ENCODE measurements around the gene RHBDL2. TPM values are rescaled to one million over a fixed set of nuclear protein-coding genes. Genes with fewer than 3 reads are reported as not detected.

Gene RHBDL2
- total and polyA plus RNA-seq, 2 of the 13 experiments (the other 11 are each of a cell fraction or from before 2014, with no cell fraction given), result 3.3 to 5.4 TPM

DNA sequence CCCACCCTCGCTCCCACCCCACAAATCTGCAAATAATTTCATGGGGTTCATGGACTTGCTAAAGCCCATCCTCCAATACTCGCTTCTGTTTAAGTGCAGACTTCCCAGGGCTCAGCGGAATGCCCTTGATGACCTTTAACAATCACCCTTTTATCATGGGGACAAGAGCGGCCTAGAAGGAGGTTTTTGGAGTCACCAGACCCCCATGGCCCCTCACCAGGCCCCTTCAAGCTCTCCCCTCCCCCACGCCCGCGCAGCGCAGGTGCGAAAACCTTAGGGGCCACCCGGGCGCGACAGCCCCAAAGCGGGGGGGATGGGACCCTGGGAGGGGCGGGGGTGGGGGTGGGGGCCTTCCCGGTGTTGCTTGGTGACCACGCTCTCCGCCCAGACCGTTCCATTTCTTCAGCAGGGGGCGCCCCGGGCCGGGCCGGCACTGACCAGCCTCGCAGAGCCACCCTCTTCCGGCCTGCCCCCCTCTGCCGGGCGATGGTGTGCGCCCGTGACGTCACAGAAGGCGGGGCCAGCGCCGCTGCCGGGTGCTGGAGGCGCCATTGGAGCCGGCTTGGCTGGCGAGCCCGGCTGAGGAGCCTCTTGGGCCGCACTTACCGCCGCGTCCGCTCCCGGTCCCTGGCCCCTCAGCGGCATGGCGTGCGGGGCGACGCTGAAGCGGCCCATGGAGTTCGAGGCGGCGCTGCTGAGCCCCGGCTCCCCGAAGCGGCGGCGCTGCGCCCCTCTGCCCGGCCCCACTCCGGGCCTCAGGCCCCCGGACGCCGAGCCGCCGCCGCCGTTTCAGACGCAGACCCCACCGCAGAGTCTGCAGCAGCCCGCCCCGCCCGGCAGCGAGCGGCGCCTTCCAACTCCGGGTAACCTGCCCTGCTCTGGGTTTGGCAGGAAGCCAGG lies 49.4 kb upstream of the RHBDL2 start, which contains the start of gene AKIRIN1 (continued):
- TF ChIP-seq ZNF691 (CRISPR knock-in tag; IDR thresholded peaks at IDR 0.05; ENCODE audit: borderline replicate concordance, low read depth) (no peak), SIN3A (IDR thresholded peaks at IDR 0.05; ENCODE audit: borderline replicate concordance, low read depth, low read length) (peak; percentile 66; the same call in 1 of the 2 replicates), TOE1 (CRISPR knock-in tag; IDR thresholded peaks at IDR 0.05) (no peak), MIXL1 (CRISPR knock-in tag; IDR thresholded peaks at IDR 0.05) (no peak), RBFOX2 (IDR thresholded peaks at IDR 0.05; ENCODE audit: low read depth, low read length) (peak; percentile 98), ZSCAN25 (CRISPR knock-in tag; IDR thresholded peaks at IDR 0.05) (no peak), NR2F2 (IDR thresholded peaks at IDR 0.05; ENCODE audit: borderline replicate concordance, low read depth) (no peak; the same call in 1 of the 2 replicates), JUN (CRISPR knock-in tag; IDR thresholded peaks at IDR 0.05) (0 out of 2 replicates have a peak, but pooled peaks have one; percentile 17), SOX13 (IDR thresholded peaks at IDR 0.05) (no peak), SOX13 (CRISPR knock-in tag; conservative IDR thresholded peaks at IDR 0.05 in 1 of 2, IDR thresholded peaks at IDR 0.05 in 1 of 2) (peak in 1 of 2 experiments; percentile 28; a peak in 1 of 4 replicates), SALL2 (CRISPR knock-in tag; IDR thresholded peaks at IDR 0.05) (0 out of 2 replicates have a peak, but pooled peaks have one; percentile 35), TCF7L2 (IDR thresholded peaks at IDR 0.05; ENCODE audit: low read depth, low read length) (no peak), NCOA2 (CRISPR knock-in tag; IDR thresholded peaks at IDR 0.05) (peak; percentile 59; the same call in 1 of the 2 replicates), ZNF773 (CRISPR knock-in tag; IDR thresholded peaks at IDR 0.05; ENCODE audit: borderline replicate concordance) (no peak), HCFC1 (IDR thresholded peaks at IDR 0.05; ENCODE audit: low read depth, low read length) (peak; percentile 33; the same call in 1 of the 2 replicates), CEBPB (IDR thresholded peaks at IDR 0.05; ENCODE audit: borderline replicate concordance, low read depth, low read length) (no peak), ONECUT2 (CRISPR knock-in tag; IDR thresholded peaks at IDR 0.05) (no peak), NFIB (CRISPR knock-in tag; IDR thresholded peaks at IDR 0.05; ENCODE audit: borderline replicate concordance) (no peak)
- TF ChIP-seq, protein P1, sequence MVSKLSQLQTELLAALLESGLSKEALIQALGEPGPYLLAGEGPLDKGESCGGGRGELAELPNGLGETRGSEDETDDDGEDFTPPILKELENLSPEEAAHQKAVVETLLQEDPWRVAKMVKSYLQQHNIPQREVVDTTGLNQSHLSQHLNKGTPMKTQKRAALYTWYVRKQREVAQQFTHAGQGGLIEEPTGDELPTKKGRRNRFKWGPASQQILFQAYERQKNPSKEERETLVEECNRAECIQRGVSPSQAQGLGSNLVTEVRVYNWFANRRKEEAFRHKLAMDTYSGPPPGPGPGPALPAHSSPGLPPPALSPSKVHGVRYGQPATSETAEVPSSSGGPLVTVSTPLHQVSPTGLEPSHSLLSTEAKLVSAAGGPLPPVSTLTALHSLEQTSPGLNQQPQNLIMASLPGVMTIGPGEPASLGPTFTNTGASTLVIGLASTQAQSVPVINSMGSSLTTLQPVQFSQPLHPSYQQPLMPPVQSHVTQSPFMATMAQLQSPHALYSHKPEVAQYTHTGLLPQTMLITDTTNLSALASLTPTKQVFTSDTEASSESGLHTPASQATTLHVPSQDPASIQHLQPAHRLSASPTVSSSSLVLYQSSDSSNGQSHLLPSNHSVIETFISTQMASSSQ (IDR thresholded peaks at IDR 0.05; ENCODE audit: low read depth), result no peak
- TF ChIP-seq, protein P1 (CRISPR knock-in tag; IDR thresholded peaks at IDR 0.05; ENCODE audit: borderline replicate concordance), result peak; percentile 43; the same call in 1 of the 2 replicates
- TF ChIP-seq, protein P2, sequence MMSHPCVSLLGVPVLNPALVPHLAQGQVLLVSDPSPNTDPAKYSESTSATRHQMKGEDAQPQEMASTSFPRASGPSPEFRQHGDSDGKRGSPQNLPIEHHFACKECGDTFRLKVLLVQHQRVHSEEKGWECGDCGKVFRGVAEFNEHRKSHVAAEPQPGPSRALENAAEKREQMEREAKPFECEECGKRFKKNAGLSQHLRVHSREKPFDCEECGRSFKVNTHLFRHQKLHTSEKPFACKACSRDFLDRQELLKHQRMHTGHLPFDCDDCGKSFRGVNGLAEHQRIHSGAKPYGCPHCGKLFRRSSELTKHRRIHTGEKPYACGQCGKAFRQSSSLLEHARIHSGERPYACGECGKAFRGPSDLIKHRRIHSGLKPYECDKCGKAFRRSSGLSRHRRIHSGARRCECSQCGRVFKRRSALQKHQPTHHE (CRISPR knock-in tag; IDR thresholded peaks at IDR 0.05; ENCODE audit: borderline replicate concordance), result peak; percentile 77; the same call in 1 of the 2 replicates
- TF ChIP-seq, protein P3, sequence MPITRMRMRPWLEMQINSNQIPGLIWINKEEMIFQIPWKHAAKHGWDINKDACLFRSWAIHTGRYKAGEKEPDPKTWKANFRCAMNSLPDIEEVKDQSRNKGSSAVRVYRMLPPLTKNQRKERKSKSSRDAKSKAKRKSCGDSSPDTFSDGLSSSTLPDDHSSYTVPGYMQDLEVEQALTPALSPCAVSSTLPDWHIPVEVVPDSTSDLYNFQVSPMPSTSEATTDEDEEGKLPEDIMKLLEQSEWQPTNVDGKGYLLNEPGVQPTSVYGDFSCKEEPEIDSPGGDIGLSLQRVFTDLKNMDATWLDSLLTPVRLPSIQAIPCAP (CRISPR knock-in tag; IDR thresholded peaks at IDR 0.05; ENCODE audit: low read depth), result no peak
